Right kidney (tissue), 9 donors: Measurements from ENCODE around the gene MGAT3.
A peak's percentile ranks its signal among the peaks of the same experiment; 100 is the strongest.
"Not testable (repeated sequence)": the region's sequence is repeated elsewhere in the genome, so short reads cannot be mapped to it uniquely, and the experiment has no call there.

Experiments used
- DNase-seq: peaks from one replicate; pipeline ENCODE4 v3.0.0-alpha.2; 2016
- long read RNA-seq, 8 donors: transcript quantifications; one replicate each; lab custom pipeline, GENCODE V29; 2026

Gene MGAT3
- long read RNA-seq, donor 1, full-length matches to known transcripts = 4 of 4 reads
- long read RNA-seq, donor 1, partial matches to known transcripts = 0 of 4 reads
- long read RNA-seq, donor 1, other reads (novel, unspliced or antisense) = 0 of 4 reads
- long read RNA-seq, donor 2, full-length matches to known transcripts = 5 of 10 reads
- long read RNA-seq, donor 2, partial matches to known transcripts = 5 of 10 reads
- long read RNA-seq, donor 2, other reads (novel, unspliced or antisense) = 0 of 10 reads
- long read RNA-seq, donor 3, full-length matches to known transcripts = 2 of 2 reads
- long read RNA-seq, donor 3, partial matches to known transcripts = 0 of 2 reads
- long read RNA-seq, donor 3, other reads (novel, unspliced or antisense) = 0 of 2 reads
- long read RNA-seq, donor 4, full-length matches to known transcripts = 3 of 3 reads
- long read RNA-seq, donor 4, partial matches to known transcripts = 0 of 3 reads
- long read RNA-seq, donor 4, other reads (novel, unspliced or antisense) = 0 of 3 reads
- long read RNA-seq, donor 5, full-length matches to known transcripts = 5 of 5 reads
- long read RNA-seq, donor 5, partial matches to known transcripts = 0 of 5 reads
- long read RNA-seq, donor 5, other reads (novel, unspliced or antisense) = 0 of 5 reads
- long read RNA-seq, donor 6, full-length matches to known transcripts = 10 of 22 reads
- long read RNA-seq, donor 6, partial matches to known transcripts = 12 of 22 reads
- long read RNA-seq, donor 6, other reads (novel, unspliced or antisense) = 0 of 22 reads
- long read RNA-seq, donor 7, full-length matches to known transcripts = 10 of 10 reads
- long read RNA-seq, donor 7, partial matches to known transcripts = 0 of 10 reads
- long read RNA-seq, donor 7, other reads (novel, unspliced or antisense) = 0 of 10 reads
- long read RNA-seq, donor 8, full-length matches to known transcripts = 5 of 5 reads
- long read RNA-seq, donor 8, partial matches to known transcripts = 0 of 5 reads
- long read RNA-seq, donor 8, other reads (novel, unspliced or antisense) = 0 of 5 reads

GRCh38 chr22:39456522-39457197, at the start of gene MGAT3:
Gene MGAT3, plus strand, starts transcription at chr22:39457012. Its CDS starts 30,336 bp downstream, at chr22:39487348.
- peak; percentile 70 for DNase-seq

- DNase-seq = no peak
Measured at GRCh38 chr22:39408173-39408572, 48.6 kb upstream of the MGAT3 start.

- no peak for DNase-seq
Measured at GRCh38 chr22:39408807-39409206, 48.0 kb upstream of the MGAT3 start.

- DNase-seq = no peak
Measured at GRCh38 chr22:39409516-39410029, 47.2 kb upstream of the MGAT3 start.

GRCh38 chr22:39410264-39410663, 46.5 kb upstream of the MGAT3 start:
- DNase-seq = no peak

GRCh38 chr22:39411828-39412365, 44.9 kb upstream of the MGAT3 start:
- not testable (repeated sequence) for DNase-seq

- not testable (repeated sequence) for DNase-seq
Measured at GRCh38 chr22:39413204-39413603, 43.6 kb upstream of the MGAT3 start.

- DNase-seq = no peak
Measured at GRCh38 chr22:39414377-39414776, 42.4 kb upstream of the MGAT3 start.

GRCh38 chr22:39414886-39415285, 41.9 kb upstream of the MGAT3 start:
- no peak for DNase-seq

GRCh38 chr22:39415506-39415905, 41.3 kb upstream of the MGAT3 start:
- no peak for DNase-seq

GRCh38 chr22:39416319-39416718, 40.5 kb upstream of the MGAT3 start:
- no peak for DNase-seq

GRCh38 chr22:39417641-39418040, 39.2 kb upstream of the MGAT3 start:
- DNase-seq = no peak

GRCh38 chr22:39418696-39419095, 38.1 kb upstream of the MGAT3 start:
- DNase-seq = no peak

GRCh38 chr22:39419096-39419495, 37.7 kb upstream of the MGAT3 start:
- DNase-seq = no peak

- DNase-seq = no peak
Measured at GRCh38 chr22:39419911-39420310, 36.9 kb upstream of the MGAT3 start.

- DNase-seq = no peak
Measured at GRCh38 chr22:39421691-39422090, 35.1 kb upstream of the MGAT3 start.

- no peak for DNase-seq
Measured at GRCh38 chr22:39422101-39422500, 34.7 kb upstream of the MGAT3 start.

GRCh38 chr22:39422721-39423120, 34.1 kb upstream of the MGAT3 start:
- no peak for DNase-seq

- no peak for DNase-seq
Measured at GRCh38 chr22:39423976-39424375, 32.8 kb upstream of the MGAT3 start.

- no peak for DNase-seq
Measured at GRCh38 chr22:39426380-39427043, 30.3 kb upstream of the MGAT3 start.
